HG03135 (cell line): ENCODE measurements around the gene SEZ6L2.
"Not testable (repeated sequence)": the region's sequence is repeated elsewhere in the genome, so short reads cannot be mapped to it uniquely, and the experiment has no call there.

ENCODE experiments used
- ATAC-seq: cut with Tn5 transposase; IDR thresholded peaks from one replicate; pipeline ENCODE4 v1.9.1; 2021; ENCODE audit warnings: mild to moderate bottlenecking, moderate library complexity; ENCODE audit not compliant: unreplicated experiment

The SEZ6L2 gene

DNA sequence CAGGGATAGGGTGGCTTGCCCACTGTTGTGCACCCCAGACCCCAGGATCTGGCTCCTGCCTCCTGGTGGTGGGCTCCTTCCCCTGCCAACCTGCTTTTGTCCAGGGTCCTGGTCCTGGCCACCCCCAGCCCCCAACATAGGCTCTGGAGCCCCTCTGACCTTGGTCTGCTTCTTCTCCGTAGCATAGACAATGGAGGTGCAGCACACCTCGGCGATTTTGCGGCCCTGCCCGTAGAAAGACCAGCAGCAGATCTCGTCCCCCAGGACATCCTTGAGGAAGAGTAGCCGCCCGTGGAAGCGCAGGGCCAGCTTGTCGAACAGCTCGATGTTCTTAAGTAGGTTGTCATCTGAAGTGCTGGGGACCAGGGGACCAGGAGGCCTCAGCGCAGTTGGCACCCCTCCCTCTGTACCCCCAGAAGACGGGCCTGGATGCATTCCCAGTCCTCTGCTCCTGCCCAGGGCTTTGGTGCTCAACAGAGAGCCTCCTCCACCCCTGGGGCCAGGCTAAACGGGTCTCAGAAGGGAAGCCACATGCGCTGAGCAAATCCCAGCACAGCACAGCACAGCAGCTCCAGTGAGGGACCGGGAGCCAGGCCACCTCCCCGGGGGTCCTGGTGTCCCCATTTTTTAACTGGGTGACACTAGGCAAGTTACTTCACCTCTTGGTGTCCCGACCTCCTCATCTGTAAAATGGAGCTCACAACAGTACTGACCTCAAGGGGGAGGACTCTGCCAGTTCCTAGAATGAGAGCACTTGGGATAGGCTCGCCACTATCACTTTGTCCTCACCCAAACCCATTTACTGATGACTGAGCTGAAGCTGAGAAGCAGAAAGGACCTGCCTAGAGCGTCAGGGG lies 11.7 kb upstream of the SEZ6L2 start:
- ATAC-seq, result no peak

- not testable (repeated sequence) for ATAC-seq
Observed at GRCh38 chr16:29909851-29910250, 10.5 kb upstream of the SEZ6L2 start.

DNA sequence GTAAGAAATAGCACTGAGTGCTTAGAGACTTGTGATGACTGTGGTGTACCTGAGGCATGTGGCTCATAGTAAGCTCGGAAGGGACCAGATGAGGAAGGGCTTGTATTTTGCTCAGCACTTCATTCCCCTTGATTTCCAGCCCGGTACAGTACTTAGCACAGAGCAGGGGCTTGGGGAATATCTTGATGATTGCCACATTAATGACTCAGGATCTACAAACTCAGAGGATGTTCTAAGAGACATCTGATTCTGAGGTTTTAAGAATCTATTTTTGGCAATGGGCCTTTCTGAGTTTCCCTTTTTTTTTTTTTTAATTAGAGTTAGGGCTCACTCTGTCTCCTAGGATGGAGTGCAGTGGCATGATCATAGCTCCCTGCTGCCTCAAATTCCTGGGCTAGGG lies 10.0 kb upstream of the SEZ6L2 start:
- ATAC-seq, result no peak

DNA sequence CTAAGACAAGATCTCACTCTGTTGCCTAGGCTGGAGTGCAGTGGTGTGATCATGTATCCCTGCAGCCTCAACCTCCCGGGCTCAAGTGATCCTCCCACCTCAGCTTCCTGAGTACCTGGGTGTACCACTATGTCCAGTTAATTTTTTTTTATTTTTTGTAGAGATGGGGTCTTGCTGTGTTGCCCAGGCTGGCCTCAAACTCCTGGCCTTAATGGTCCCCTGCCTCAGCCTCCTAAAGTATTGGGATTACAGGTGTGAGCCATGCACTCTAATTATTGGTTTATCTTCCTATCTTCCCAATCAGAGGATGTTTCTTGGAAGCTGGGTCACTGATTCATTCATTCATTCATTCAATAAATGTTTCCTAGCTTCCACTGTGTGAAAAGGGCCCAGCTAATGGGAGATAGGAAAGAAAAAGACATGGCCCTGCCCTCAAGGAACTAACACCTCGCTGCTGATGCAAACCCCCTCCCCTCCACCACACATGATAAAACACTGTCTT lies 9.4 kb upstream of the SEZ6L2 start:
- ATAC-seq, result no peak

- ATAC-seq, result no peak
Observed at GRCh38 chr16:29907973-29908372, 8.6 kb upstream of the SEZ6L2 start.

- no peak for ATAC-seq
Observed at GRCh38 chr16:29906520-29907244, 7.3 kb upstream of the SEZ6L2 start.

GRCh38 chr16:29905668-29906067 lies 6.3 kb upstream of the SEZ6L2 start:
- no peak for ATAC-seq

DNA sequence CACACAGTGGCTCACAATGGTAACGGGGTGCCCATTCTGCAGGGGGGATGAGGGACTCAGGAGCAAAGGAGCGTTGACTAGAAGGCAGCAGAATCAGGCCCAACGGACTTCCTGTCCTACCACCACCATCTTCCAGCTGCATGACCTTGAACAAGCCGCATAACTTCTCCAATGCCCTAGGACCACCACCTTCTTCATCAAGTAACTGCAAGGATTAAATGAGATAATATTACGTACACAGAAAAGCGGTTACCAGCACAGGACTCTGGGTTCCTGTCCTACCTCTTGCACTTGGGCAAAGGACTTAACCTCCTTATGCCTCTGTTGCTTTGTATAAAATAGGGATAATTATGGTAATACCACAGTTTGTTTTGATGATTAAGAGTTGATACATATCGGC lies 5.6 kb upstream of the SEZ6L2 start:
- no peak for ATAC-seq

DNA sequence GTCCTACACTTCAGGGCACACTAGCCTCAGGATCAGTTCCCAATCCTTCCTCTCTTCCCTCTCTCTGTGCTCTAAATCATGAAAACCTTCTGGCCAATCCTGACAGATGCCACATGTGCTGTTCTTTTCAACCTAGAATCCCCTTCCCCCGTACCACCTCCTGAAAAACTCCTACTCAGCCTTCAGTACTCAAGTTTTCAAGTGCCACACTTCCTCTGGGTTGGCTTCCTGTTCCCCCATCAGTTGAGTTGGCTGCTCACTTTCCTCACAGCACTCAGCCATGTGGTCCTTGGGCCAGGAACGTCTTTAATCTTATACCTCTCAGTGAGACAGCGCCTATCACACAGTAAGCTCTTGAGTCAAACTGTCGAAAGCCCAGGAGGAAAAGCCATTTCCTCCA lies 4.2 kb upstream of the SEZ6L2 start:
- ATAC-seq, result no peak

- ATAC-seq, result no peak
Observed at GRCh38 chr16:29901607-29901945, 2.2 kb upstream of the SEZ6L2 start.

- ATAC-seq, result no peak
Observed at GRCh38 chr16:29900888-29901606, 1.7 kb upstream of the SEZ6L2 start.

DNA sequence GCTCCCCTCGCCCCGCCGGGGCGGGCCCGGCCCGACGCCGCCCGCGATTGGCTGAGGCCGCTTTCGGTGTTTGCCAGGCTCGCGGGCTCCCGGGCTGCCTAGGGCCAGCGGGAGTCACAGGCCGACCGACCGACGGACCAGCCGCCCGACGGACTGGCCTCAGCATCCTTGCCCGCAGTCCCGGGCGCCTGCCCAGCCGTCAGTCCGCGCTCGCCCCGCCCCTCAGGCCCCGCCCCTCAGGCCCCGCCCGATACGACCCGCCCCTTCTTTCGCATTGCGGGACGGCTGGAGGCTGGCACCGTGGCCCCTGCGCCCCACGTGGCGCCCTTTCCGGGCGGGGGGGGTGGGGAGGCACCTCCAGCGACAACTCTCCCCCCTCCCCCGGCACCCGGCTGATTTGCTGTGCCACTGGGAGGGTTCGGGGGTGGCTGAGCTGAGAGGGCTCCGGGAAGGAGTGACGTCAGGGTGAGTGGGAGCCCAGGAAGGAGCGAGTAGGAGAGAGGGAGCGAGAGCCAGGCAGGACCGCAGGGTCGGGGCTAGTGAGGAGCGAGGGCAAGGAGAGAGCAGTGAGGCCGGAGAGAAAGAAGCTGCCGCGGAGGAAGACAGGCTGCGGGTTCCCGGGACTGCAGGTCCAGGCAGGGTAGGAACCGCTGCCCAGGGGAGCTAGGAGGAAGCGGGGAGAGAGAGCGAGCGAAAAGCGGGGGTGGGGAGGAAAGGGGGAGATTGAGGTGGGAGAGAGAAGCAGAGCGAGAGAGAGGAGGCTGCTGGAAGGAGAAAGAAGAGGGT lies 945 bp upstream of the SEZ6L2 start, which contains the start of gene ASPHD1:
TSS of gene ASPHD1 (plus strand) at position 387 of the 786 bp plus-strand sequence. CDS start 484 bp downstream, outside the sequence.
- ATAC-seq, result peak; percentile 55

DNA sequence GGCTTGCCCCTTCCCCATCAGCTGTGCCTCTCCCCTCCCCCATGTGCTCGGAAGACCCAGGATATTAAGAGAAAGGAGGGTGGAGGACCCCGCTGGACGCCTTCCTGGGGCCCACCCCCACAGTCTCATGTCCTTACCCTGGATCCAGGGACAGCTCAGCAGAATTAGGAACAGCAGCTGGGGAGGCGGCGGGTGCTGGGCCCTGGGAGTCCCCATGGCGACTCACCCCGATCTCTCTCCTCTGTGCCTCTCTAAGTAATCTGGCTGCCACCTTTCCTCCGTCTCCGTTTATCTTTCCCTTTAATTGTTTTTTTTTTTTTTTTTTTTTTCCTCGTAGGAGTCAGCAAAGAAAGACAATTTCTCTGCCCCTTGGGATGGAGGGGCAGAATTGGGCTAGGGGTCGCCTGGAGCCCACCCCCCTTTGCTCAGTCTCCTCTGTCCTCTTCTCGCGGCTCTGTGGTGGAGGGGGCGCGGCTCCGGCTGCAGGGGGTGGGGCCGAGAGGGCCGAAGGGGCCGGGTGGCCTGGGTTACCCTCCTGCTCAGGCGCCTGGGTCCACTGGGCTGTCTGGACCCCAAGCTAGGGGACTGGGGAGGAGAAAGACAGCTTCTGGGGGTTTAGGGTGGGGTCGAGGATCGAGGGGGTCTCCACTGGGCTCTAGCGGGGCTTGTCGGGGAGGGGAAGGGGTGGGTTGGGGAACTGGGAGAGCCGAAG lies 390 bp downstream of the SEZ6L2 start:
- ATAC-seq, result no peak

- ATAC-seq, result no peak
Observed at GRCh38 chr16:29898135-29898803, 1.1 kb downstream of the SEZ6L2 start.

DNA sequence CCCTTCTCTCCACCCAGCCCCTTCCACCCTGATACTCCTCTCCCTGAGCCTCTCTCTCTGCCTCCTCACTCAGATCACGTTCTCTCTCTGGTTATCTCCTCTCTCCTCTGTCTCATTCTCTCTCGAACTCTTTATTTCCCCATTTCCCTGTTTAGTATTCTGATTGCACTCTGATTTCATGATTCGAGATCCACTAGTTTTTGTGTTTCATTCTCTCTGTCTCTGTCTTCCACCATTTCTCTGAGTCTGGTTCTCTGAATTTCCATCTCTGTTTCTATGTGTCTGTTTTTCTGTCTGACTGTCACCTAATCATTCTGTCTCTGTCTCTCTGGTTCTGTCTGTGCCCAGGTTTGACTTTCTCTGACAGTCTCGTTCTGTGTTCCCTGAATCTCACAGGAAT lies 2.0 kb downstream of the SEZ6L2 start:
- ATAC-seq, result no peak

DNA sequence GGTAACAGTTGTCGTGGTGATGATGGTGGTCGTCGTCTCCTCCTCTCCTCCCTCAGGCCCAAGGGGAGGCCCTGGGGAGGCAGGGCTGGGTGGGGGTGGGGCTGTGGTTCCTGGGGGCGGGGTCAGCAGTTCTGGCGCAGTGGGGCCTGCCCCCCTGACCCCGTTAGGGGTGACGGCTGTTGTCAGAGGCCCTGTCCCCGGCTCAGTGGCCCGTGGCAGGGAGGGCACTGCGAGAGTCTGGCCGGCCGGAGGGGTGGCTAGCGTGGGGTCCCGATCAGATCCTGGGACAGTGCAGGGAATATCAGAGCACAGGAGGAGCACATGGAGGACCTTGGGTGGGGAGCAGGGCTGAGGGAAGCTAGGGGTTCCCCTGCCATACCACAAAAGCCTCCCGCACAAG lies 2.5 kb downstream of the SEZ6L2 start:
- no peak for ATAC-seq

DNA sequence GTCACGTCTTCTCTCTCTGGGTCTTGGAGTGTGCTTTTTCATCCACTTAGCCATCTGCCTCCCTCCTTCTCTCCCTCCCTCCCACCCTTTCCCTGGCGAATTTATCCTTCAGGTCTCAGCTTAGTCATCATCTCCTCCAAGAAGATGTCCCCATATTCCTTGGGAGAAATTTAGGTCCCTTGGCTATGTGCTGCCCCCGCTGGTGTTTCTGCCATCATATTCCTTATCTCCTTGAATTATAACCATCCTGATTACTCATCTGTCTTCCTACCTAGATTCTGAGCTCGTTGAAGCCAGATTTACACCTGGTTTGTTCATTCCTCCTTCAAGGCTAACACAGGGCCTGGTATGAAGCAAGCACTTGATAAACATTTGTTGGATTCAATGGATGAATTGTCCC lies 5.0 kb downstream of the SEZ6L2 start:
- no peak for ATAC-seq

- no peak for ATAC-seq
Observed at GRCh38 chr16:29893553-29893952, 5.8 kb downstream of the SEZ6L2 start.

DNA sequence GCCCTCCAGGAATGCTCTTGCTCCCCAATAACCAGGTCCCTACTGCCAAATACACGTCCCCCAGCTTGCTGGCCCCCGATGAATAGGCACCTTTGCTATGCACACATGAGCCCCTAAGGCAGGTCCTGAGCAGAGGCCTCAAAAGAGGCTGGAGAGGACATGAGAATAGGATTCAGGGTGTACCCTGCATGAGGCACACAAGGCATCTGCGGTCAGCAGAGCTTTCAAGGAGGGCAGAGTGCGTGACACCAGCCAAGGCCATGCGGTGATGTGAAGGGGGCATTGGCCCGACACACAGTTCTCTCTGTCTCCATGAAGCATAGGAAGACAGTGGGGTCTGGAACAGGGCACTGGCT lies 6.9 kb downstream of the SEZ6L2 start:
- no peak for ATAC-seq
